GM10248 (cell line): ENCODE results near the gene DENND11.
"Not testable (repeated sequence)": the region's sequence is repeated elsewhere in the genome, so short reads cannot be mapped to it uniquely, and the experiment has no call there.

Experiments
- CTCF ChIA-PET: fragments of 300-600 bp; sonication (Branson Sonifier 250); formaldehyde crosslinking; extraction: SDS; loops from one replicate; lab custom pipeline; 2021; ENCODE audit warnings: antibody characterized with exemption; lab: Yijun Ruan, JAX
- POLR2A ChIA-PET: fragments of 350-650 bp; sonication (Branson Sonifier 250); formaldehyde crosslinking; extraction: SDS; loops from one replicate; lab custom pipeline; 2020; ENCODE audit warnings: antibody characterized with exemption; lab: Yijun Ruan, JAX
- DNase-seq: peaks from one replicate; pipeline ENCODE4 v3.0.0; 2012; ENCODE audit errors: extremely low spot score
- CTCF ChIP-seq: IDR thresholded peaks from 2 replicates; pipeline ENCODE4 v1.5.1; 2012; ENCODE audit warnings: mild to moderate bottlenecking, low read depth; ENCODE audit errors: extremely low read depth, missing control alignments, control extremely low read depth

Gene DENND11

DNA sequence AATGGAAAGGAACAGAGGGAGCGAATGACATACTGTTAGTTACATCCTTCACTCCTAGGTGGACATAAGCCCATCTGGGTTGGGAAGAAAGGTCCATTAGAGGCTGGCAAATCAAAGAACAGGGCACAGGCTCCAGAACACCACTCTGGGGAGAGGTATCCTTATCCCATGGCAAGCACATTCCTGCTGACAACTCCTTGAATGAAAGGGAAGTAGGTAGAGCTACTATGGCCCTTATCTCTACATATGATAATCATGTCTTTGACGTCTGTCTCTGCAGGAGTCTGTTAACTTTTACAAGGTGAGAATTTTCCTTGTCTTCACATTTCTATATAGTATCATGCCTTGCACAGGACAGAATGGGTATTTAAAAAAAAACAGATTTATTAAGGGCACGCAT, 10.4 kb downstream of the DENND11 start:
- TF ChIP-seq CTCF = no peak
- ChIA-PET POLR2A (no interaction called here), CTCF (interaction anchor here (6.4 kb wide), 1 partner anchor 10 kb away, joined by 21 read pairs; no protein-coding TSS in a partner anchor)
- DNase-seq = no peak

- DNase-seq = not testable (repeated sequence)
- ChIA-PET CTCF (interaction anchor here (0.9 to 6.4 kb wide), 6 partner anchors 8 to 49 kb away, joined by 3 to 21 read pairs (median 4); partner anchors contain the start of gene SSBP1), POLR2A (interaction anchor here (0.7 kb wide), 1 partner anchor 148 kb away, joined by 5 read pairs; no protein-coding TSS in a partner anchor)
Measured at GRCh38 chr7:141689072-141689825, 12.7 kb downstream of the DENND11 start.

DNA sequence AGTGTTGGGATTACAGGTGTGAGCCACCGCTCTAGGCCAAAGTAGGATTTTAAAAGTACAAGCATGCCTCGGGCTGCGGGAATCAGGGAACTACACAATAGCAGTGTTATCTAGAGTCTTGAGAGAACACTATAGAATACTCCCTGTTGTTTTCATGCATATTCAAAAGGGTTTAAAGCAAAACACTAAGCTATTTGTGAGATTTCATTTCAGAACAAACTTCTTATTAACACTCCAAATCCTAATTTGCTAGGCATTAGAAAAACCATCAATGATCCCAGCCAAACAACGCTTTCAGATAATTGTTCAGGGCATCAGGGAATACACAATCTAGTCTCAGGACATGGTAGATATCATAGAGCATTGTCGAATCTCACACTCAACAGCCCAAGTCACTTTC, 13.9 kb downstream of the DENND11 start:
- TF ChIP-seq CTCF = no peak
- CTCF ChIA-PET = interaction anchor here (1.3 to 6.4 kb wide), 5 partner anchors 6 to 50 kb away, joined by 3 to 21 read pairs (median 5); partner anchors contain the start of gene SSBP1
- DNase-seq = no peak
- POLR2A ChIA-PET = interaction anchor here (0.6 to 0.7 kb wide), 2 partner anchors 10 to 73 kb away, joined by 4 read pairs; no protein-coding TSS in a partner anchor

GRCh38 chr7:141686670-141687069, 15.3 kb downstream of the DENND11 start:
- ChIA-PET CTCF (interaction anchor here (0.9 to 1.6 kb wide), 4 partner anchors 9 to 40 kb away, joined by 3 to 5 read pairs (median 4); partner anchors contain the start of gene DENND11), POLR2A (no interaction called here)
- no peak for TF ChIP-seq CTCF
- DNase-seq = no peak

DNA sequence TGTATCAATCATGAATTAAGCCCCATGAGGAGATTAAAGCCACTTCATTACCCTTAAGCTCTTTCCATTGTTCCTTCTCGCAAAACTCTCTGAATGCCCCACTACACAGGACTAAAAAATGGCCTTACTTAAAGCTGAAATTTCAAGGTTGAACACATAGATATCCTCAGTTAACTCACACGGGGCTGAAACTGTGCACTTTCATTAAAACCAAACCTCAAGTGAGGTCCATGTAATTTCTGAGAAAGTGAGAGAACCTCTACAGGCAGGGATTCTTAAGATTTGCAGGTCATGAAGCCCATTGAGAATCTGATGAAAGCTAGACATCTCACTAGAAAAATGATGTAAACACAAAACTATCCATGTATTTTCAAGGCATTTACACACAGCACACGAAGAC, 15.9 kb downstream of the DENND11 start:
- ChIA-PET POLR2A (no interaction called here), CTCF (interaction anchor here (0.9 to 1.8 kb wide), 6 partner anchors 8 to 43 kb away, joined by 3 to 6 read pairs (median 5); partner anchors contain the start of gene DENND11)
- no peak for DNase-seq
- TF ChIP-seq CTCF = no peak

- TF ChIP-seq CTCF = no peak
- POLR2A ChIA-PET = no interaction called here
- DNase-seq = no peak
- CTCF ChIA-PET = interaction anchor here (0.9 to 1.8 kb wide), 6 partner anchors 8 to 43 kb away, joined by 3 to 6 read pairs (median 5); partner anchors contain the start of gene DENND11
Measured at GRCh38 chr7:141685285-141686023, 16.5 kb downstream of the DENND11 start.
